Measurements from ENCODE around the gene RPAP2. TPM values are rescaled to one million over a fixed set of nuclear protein-coding genes. Genes with fewer than 3 reads are reported as not detected.

Gene RPAP2
- total and polyA plus RNA-seq, 8 donors: 19.3 to 33.8 (median 29.7) TPM

- no peak for ATAC-seq
- no peaks in the 10 kb centered on the region for H3K27me3 ChIP-seq
- no peaks in the 10 kb centered on the region for H3K4me1 ChIP-seq
- no peaks in the 10 kb centered on the region for H3K36me3 ChIP-seq
- intact Hi-C loops (cut with DNase I): no loop called here
- H3K9me3 ChIP-seq: peaks cover 0 to 43% of the 10 kb centered on the region in 2 donors
- DNase-seq: no peak
- no peak overlapping the region for H3K27ac ChIP-seq
- no peak overlapping the region for H3K4me3 ChIP-seq
- TF ChIP-seq CTCF (IDR thresholded peaks at IDR 0.05): no peak
These were observed 99.7 kb downstream of the RPAP2 start for GRCh38 chr1:92398519-92398918.

- Histone ChIP-seq H3K27ac (no peak overlapping the region), H3K4me3 (no peak overlapping the region), H3K4me1 (no peaks in the 10 kb centered on the region), H3K36me3 (no peaks in the 10 kb centered on the region), H3K9me3 (peaks cover 0 to 43% of the 10 kb centered on the region in 2 donors), H3K27me3 (no peaks in the 10 kb centered on the region)
- intact Hi-C loops (cut with DNase I): no loop called here
- DNase-seq (no peak), ATAC-seq (no peak)
- no peak for TF ChIP-seq CTCF (IDR thresholded peaks at IDR 0.05)
These were observed 100.2 kb downstream of the RPAP2 start for GRCh38 chr1:92399076-92399475.

- Histone ChIP-seq H3K27me3 (no peaks in the 10 kb centered on the region), H3K4me1 (no peaks in the 10 kb centered on the region), H3K36me3 (no peaks in the 10 kb centered on the region), H3K27ac (no peak overlapping the region), H3K9me3 (peaks cover 0 to 33% of the 10 kb centered on the region in 2 donors), H3K4me3 (no peak overlapping the region)
- ATAC-seq (no peak), DNase-seq (no peak)
- intact Hi-C loops (cut with DNase I): no loop called here
- no peak for TF ChIP-seq CTCF (IDR thresholded peaks at IDR 0.05)
These were observed 105.8 kb downstream of the RPAP2 start for GRCh38 chr1:92404661-92405060.

GRCh38 chr1:92408825-92409224 is 110.0 kb downstream of the RPAP2 start:
- Histone ChIP-seq H3K9me3 (peaks cover 0 to 6% of the 10 kb centered on the region in 2 donors), H3K36me3 (no peaks in the 10 kb centered on the region), H3K4me1 (no peaks in the 10 kb centered on the region), H3K4me3 (no peak overlapping the region), H3K27ac (no peak overlapping the region), H3K27me3 (no peaks in the 10 kb centered on the region)
- ATAC-seq: peak; percentile 27
- TF ChIP-seq CTCF (IDR thresholded peaks at IDR 0.05): no peak
- no peak for DNase-seq
- intact Hi-C loops (cut with DNase I): no loop called here

GRCh38 chr1:92409946-92410549 is 111.2 kb downstream of the RPAP2 start:
- no peak for ATAC-seq
- TF ChIP-seq CTCF (IDR thresholded peaks at IDR 0.05): no peak
- H3K4me1 ChIP-seq: no peaks in the 10 kb centered on the region

More at GRCh38 chr1:92409946-92410549, 111.2 kb downstream of the RPAP2 start:
- Histone ChIP-seq H3K4me3 (no peak overlapping the region), H3K27me3 (no peaks in the 10 kb centered on the region), H3K27ac (no peak overlapping the region), H3K9me3 (no peaks in the 10 kb centered on the region), H3K36me3 (no peaks in the 10 kb centered on the region)
- intact Hi-C loops (cut with DNase I): no loop called here
- no peak for DNase-seq

Measured in left lung (tissue), 10 donors.